ENCODE data around the gene NSUN7. TPM values are rescaled to one million over a fixed set of nuclear protein-coding genes. Genes with fewer than 3 reads are reported as not detected.

NSUN7 gene
- total RNA-seq, 1 experiment from 2014 or later: not detected

Other genes with a start within 250 kb of the NSUN7 start
- gene RBM47, start 120.1 kb upstream of the NSUN7 start, total RNA-seq (2014; rRNA removed; shearing (Covaris generic); ENCODE audit: low replicate concordance): 45.5 and 54.3 TPM in 2 replicates